K562 (cell line): ENCODE results near the gene RFT1. TPM values are rescaled to one million over a fixed set of nuclear protein-coding genes. Genes with fewer than 3 reads are reported as not detected.

Source experiments
- ATAC-seq: fragments of 200-7000 bp; cut with Tn5 transposase; 3 replicates; pipeline ENCODE4 v1.9.1; 2020; ENCODE audit warnings: moderate library complexity
- BruUV-seq: library from RNA; stranded (reverse); fragments of 400-500 nt; replicated peaks from 2 replicates; lab custom pipeline; 2021; lab: Mats Ljungman, UMichigan
- CTCF ChIA-PET: fragments of 300-600 bp; formaldehyde crosslinking; extraction: SDS; loops from one replicate; lab custom pipeline; 2021; ENCODE audit warnings: low intra/inter-chr PET ratio; lab: Yijun Ruan, JAX
- POLR2A ChIA-PET: fragments of 300-600, 350-650 bp; sonication (Branson Sonifier 250); formaldehyde crosslinking; extraction: SDS; loops from one replicate; lab custom pipeline; 2021; ENCODE audit warnings: antibody characterized with exemption, inconsistent platforms; lab: Yijun Ruan, JAX
- DNase-seq, 4 experiments: peaks; one replicate each; pipeline versions ENCODE4 v3.0.0 to v3.0.0-alpha.2; 2011 to 2018; ENCODE audit warnings: low spot score in 3 of 4, mixed read lengths in 3 of 4; ENCODE audit errors: extremely low read depth in 1 of 4
- FAIRE-seq: peaks from 2 replicates; lab custom pipeline; 2011; peaks lifted over from hg19 to GRCh38; lab: Jason Lieb, UNC
- H2AFZ ChIP-seq: 2 replicates; pipeline ENCODE4 v1.6.0; 2011; ENCODE audit warnings: low read depth, low read length, control low read depth, inconsistent platforms
- H3K27ac ChIP-seq: fragments of 200-600 bp; 3 replicates; pipeline ENCODE4 v1.8.0; 2011; ENCODE audit warnings: low read depth, mild to moderate bottlenecking, control low read depth, inconsistent platforms, low read length, moderate library complexity, mixed read lengths; ENCODE audit errors: extremely low read depth
- H3K27me3 ChIP-seq, 2 experiments: fragments of 300-600 bp in 1 of 2; 2 replicates in 1 of 2; 3 replicates in 1 of 2; pipeline versions ENCODE4 v1.6.0 to v1.8.0; 2011; ENCODE audit warnings: inconsistent platforms in 2 of 2, low read length in 2 of 2, mild to moderate bottlenecking in 1 of 2, mixed read lengths in 1 of 2, moderate library complexity in 1 of 2; ENCODE audit not compliant: control insufficient read depth in 2 of 2, insufficient read depth in 2 of 2
- H3K36me3 ChIP-seq: fragments of 300-600 bp; 3 replicates; pipeline ENCODE4 v1.8.0; 2011; ENCODE audit warnings: mild to moderate bottlenecking, low read length, inconsistent platforms; ENCODE audit not compliant: control insufficient read depth, insufficient read depth
- H3K4me1 ChIP-seq, 2 experiments: fragments of 200-600 bp in 1 of 2; replicated peaks in 1 of 2; 2 replicates in 1 of 2; 3 replicates in 1 of 2; pipeline versions ENCODE4 v1.5.1 to v1.8.0; 2011; ENCODE audit warnings: inconsistent platforms in 2 of 2, low read length in 2 of 2, mild to moderate bottlenecking in 1 of 2, mixed read lengths in 1 of 2, moderate library complexity in 1 of 2; ENCODE audit not compliant: control insufficient read depth in 2 of 2, insufficient read depth in 2 of 2
- H3K4me2 ChIP-seq: 2 replicates; pipeline ENCODE4 v1.6.1; 2011; ENCODE audit warnings: low read length, control low read depth, inconsistent platforms, mixed read lengths; ENCODE audit not compliant: insufficient read depth
- H3K4me3 ChIP-seq: fragments of 200-600 bp; sonication (generic), shearing (Covaris generic); 2 replicates; pipeline ENCODE4 v1.5.1; 2016; ENCODE audit warnings: control low read depth, inconsistent platforms
- H3K79me2 ChIP-seq: fragments of 200-600 bp; 3 replicates; pipeline ENCODE4 v1.8.0; 2011; ENCODE audit warnings: low read length, inconsistent platforms; ENCODE audit not compliant: control insufficient read depth, insufficient read depth
- H3K9ac ChIP-seq, 2 experiments: 2 replicates each; pipeline versions ENCODE4 v1.6.0 to v1.6.1; 2011; ENCODE audit warnings: low read depth in 2 of 2, low read length in 2 of 2, control low read depth in 1 of 2, inconsistent platforms in 1 of 2, mild to moderate bottlenecking in 1 of 2, mixed read lengths in 1 of 2; ENCODE audit not compliant: insufficient read depth in 1 of 2
- H3K9me1 ChIP-seq: one replicate; pipeline ENCODE4 v1.6.0; 2011; ENCODE audit warnings: inconsistent platforms, mild to moderate bottlenecking, low read length, moderate library complexity; ENCODE audit not compliant: control insufficient read depth, insufficient read depth
- H3K9me3 ChIP-seq: replicated peaks from 2 replicates; pipeline ENCODE4 v1.5.1; 2011; ENCODE audit warnings: low read depth, low read length, inconsistent platforms; ENCODE audit not compliant: control insufficient read depth, insufficient read depth
- H4K20me1 ChIP-seq: replicated peaks from 2 replicates; pipeline ENCODE4 v1.6.1; 2011; ENCODE audit warnings: low read length, inconsistent platforms, mixed read lengths; ENCODE audit not compliant: control insufficient read depth, insufficient read depth
- CEBPB ChIP-seq: fragments of 450-650 bp; IDR thresholded peaks from 2 replicates; pipeline ENCODE4 v1.6.1; 2016; ENCODE audit warnings: missing genetic modification characterization, missing compliant biosample characterization
- CLOCK ChIP-seq: fragments of 250-450 bp; sonication (Bioruptor Pico); IDR thresholded peaks from 2 replicates; pipeline ENCODE4 v1.4.0; 2020; ENCODE audit warnings: mild to moderate bottlenecking, moderate library complexity, borderline replicate concordance
- ETV5 ChIP-seq: sonication (generic); formaldehyde crosslinking; IDR thresholded peaks from 2 replicates; pipeline ENCODE4 v1.4.0; 2020; ENCODE audit warnings: low read depth, mild to moderate bottlenecking, missing genetic modification reagents
- FOXK2 ChIP-seq, 2 experiments: fragments of 450-650 bp; IDR thresholded peaks in 1 of 2; conservative IDR thresholded peaks in 1 of 2; 2 replicates each; pipeline ENCODE4 v1.6.1; 2016; ENCODE audit warnings: low read depth in 2 of 2, mild to moderate bottlenecking in 1 of 2
- GABPB1 ChIP-seq: sonication (generic); formaldehyde crosslinking; IDR thresholded peaks from 2 replicates; pipeline ENCODE4 v1.8.0; 2022; ENCODE audit warnings: mild to moderate bottlenecking, missing genetic modification reagents
- GTF2F1 ChIP-seq: IDR thresholded peaks from 2 replicates; pipeline ENCODE4 v1.6.1; 2011; ENCODE audit warnings: low read depth, low read length, improper control_type of control experiment
- HDAC8 ChIP-seq: fragments of 450-650 bp; IDR thresholded peaks from 2 replicates; pipeline ENCODE4 v1.6.1; 2016; ENCODE audit warnings: mild to moderate bottlenecking, missing genetic modification characterization, moderate library complexity, missing compliant biosample characterization
- MEF2A ChIP-seq: IDR thresholded peaks from 2 replicates; pipeline ENCODE4 v1.6.1; 2011; ENCODE audit warnings: low read depth, mild to moderate bottlenecking, low read length, moderate library complexity; ENCODE audit not compliant: control insufficient read depth
- MEF2D ChIP-seq: conservative IDR thresholded peaks from 2 replicates; pipeline ENCODE4 v1.6.1; 2016; ENCODE audit warnings: low read depth, missing genetic modification characterization, missing compliant biosample characterization
- NKRF ChIP-seq: fragments of 450-650 bp; IDR thresholded peaks from 2 replicates; pipeline ENCODE4 v1.6.1; 2016; ENCODE audit warnings: borderline replicate concordance
- PCBP2 ChIP-seq: fragments of 200-400 bp; formaldehyde crosslinking; IDR thresholded peaks from 2 replicates; pipeline ENCODE4 v1.6.1; 2018; ENCODE audit warnings: low read length, low read depth, mild to moderate bottlenecking, moderate library complexity; ENCODE audit not compliant: poor library complexity, severe bottlenecking
- PML ChIP-seq: IDR thresholded peaks from 2 replicates; pipeline ENCODE4 v1.6.1; 2012; ENCODE audit warnings: low read length, inconsistent platforms
- POLR2B ChIP-seq: fragments of 450-650 bp; IDR thresholded peaks from 2 replicates; pipeline ENCODE4 v1.6.1; 2018; ENCODE audit warnings: low read depth; ENCODE audit not compliant: partially characterized antibody
- PTBP1 ChIP-seq: fragments of 200-400 bp; formaldehyde crosslinking; IDR thresholded peaks from 2 replicates; pipeline ENCODE4 v1.6.1; 2017; ENCODE audit warnings: low read depth, low read length
- SLC30A9 ChIP-seq: fragments of 250-450 bp; sonication (Bioruptor Pico); IDR thresholded peaks from 2 replicates; pipeline ENCODE4 v1.8.0; 2022; ENCODE audit warnings: mild to moderate bottlenecking, moderate library complexity
- THAP7 ChIP-seq: fragments of 250-450 bp; sonication (Bioruptor Pico); IDR thresholded peaks from 2 replicates; pipeline ENCODE4 v1.5.0; 2021
- ZEB2 ChIP-seq: fragments of 450-650 bp; IDR thresholded peaks from 2 replicates; pipeline ENCODE4 v1.6.1; 2016
- ZNF282 ChIP-seq: sonication (generic); formaldehyde crosslinking; IDR thresholded peaks from 2 replicates; pipeline ENCODE4 v1.8.1; 2023; ENCODE audit warnings: missing genetic modification reagents
- ZNF316 ChIP-seq: fragments of 450-650 bp; IDR thresholded peaks from 2 replicates; pipeline ENCODE4 v1.6.1; 2016
- whole genome bisulfite sequencing: fragments of 100-300 bp; shearing (Covaris generic); methylation state at CpG from one replicate; pipeline ENCODE4 v1.1.6; 2016; ENCODE audit warnings: low coverage, mixed read lengths; ENCODE audit not compliant: insufficient coverage; ENCODE audit errors: missing lambda C conversion rate; 5-methylcytosine and 5-hydroxymethylcytosine counted together
- in situ Hi-C: fragments of 300-500 bp; cut with MboI; formaldehyde crosslinking; loops from 4 replicates; pipeline ENCODE4 v1.15.0; 2018; ENCODE audit warnings: inconsistent platforms, mixed read lengths
- intact Hi-C: fragments of 100-400 bp; cut with micrococcal nuclease; formaldehyde crosslinking; loops from 2 replicates; pipeline ENCODE4 v1.14.2; 2022
- polyA plus RNA-seq, 8 experiments: library from polyadenylated mRNA; depleted of rRNA in 4 of 8; stranded (reverse) in 5 of 8; unstranded in 3 of 8; fragments of >200 nt; fragmentation: Nextera tagmentation in 2 of 8; fragmentation: Illumina TruSeq in 1 of 8; extraction: Ambion mirVana in 2 of 8; extraction: Trizol in 1 of 8; gene quantifications; 2 replicates each; pipeline versions ENCODE4 v1.2.1 to v1.2.3, GENCODE V29; 2011 to 2014; ENCODE audit warnings: inconsistent platforms in 1 of 8, missing spikeins in 1 of 8
- total RNA-seq, 7 experiments: library from RNA; depleted of rRNA in 6 of 7; stranded (reverse); fragments of >200 nt in 6 of 7; fragmentation: Illumina TruSeq in 2 of 7; extraction: Trizol in 2 of 7; gene quantifications; 2 replicates each; pipeline versions ENCODE4 v1.2.1 to v1.2.3, GENCODE V29; 2011 to 2021; ENCODE audit warnings: low replicate concordance in 1 of 7

The RFT1 gene
- total and polyA plus RNA-seq, 9 of the 15 experiments (the other 6 are each of a cell fraction or from before 2014, with no cell fraction given) = 4.4 to 23.8 (median 8.9) TPM

GRCh38 chr3:53109190-53109589 lies 21.0 kb downstream of the RFT1 start:
- H3K9me3 ChIP-seq = no peaks in the 10 kb centered on the region
- intact Hi-C loops = no loop called here
- DNase-seq = no peak
- H3K79me2 ChIP-seq = no peaks in the 10 kb centered on the region
- no peak for FAIRE-seq
- H4K20me1 ChIP-seq = no peaks in the 10 kb centered on the region
- H3K27me3 ChIP-seq = no peaks in the 10 kb centered on the region
- BruUV-seq = no TSS peak
- no CpG with 5 or more reads among the region's 1 CpG for WGBS
- peaks cover 5% of the 10 kb centered on the region; the same call in 1 of the 3 replicates for H3K36me3 ChIP-seq
- H3K4me2 ChIP-seq = no peak overlapping the region
- peaks cover 0 to 2% of the 10 kb centered on the region in 2 experiments; a peak in 3 of 5 replicates for H3K4me1 ChIP-seq
- no peak overlapping the region for H3K9ac ChIP-seq
- no peak for ATAC-seq
- in situ Hi-C loops = no loop called here
- no peak overlapping the region for H3K4me3 ChIP-seq
- ChIA-PET POLR2A (interaction anchor here (0.6 to 1.5 kb wide), 2 partner anchors 83 to 87 kb away, joined by 3 to 5 read pairs; no protein-coding TSS in a partner anchor), CTCF (no interaction called here)
- no peaks in the 10 kb centered on the region for H3K9me1 ChIP-seq
- no peak overlapping the region for H3K27ac ChIP-seq
- no peak overlapping the region for H2AFZ ChIP-seq
- TF ChIP-seq ZNF316 (no peak), HDAC8 (tag) (no peak), PTBP1 (no peak), PML (no peak), PCBP2 (no peak), MEF2D (tag) (no peak), GABPB1 (CRISPR knock-in tag) (no peak), GTF2F1 (no peak), NKRF (no peak), THAP7 (CRISPR knock-in tag) (no peak), ZEB2 (no peak), SLC30A9 (CRISPR knock-in tag) (no peak), CLOCK (CRISPR knock-in tag) (no peak), ZNF282 (CRISPR knock-in tag) (no peak), ETV5 (CRISPR knock-in tag) (no peak), FOXK2 (conservative IDR thresholded peaks at IDR 0.05 in 1 of 2, IDR thresholded peaks at IDR 0.05 in 1 of 2; ENCODE audit: low read depth in 2 of 2) (no peak), POLR2B (no peak), CEBPB (tag) (no peak), MEF2A (no peak)
